Activated CD4-positive, alpha-beta T cell treated with anti-CD3 and anti-CD28 coated beads for 1 hour (primary cell): ENCODE data around the gene DVL2.
"Not testable (repeated sequence)": the region's sequence is repeated elsewhere in the genome, so short reads cannot be mapped to it uniquely, and the experiment has no call there.

Experiments used
- DNase-seq: peaks from one replicate; pipeline ENCODE4 v3.0.0-alpha.2; 2020

DVL2 gene

GRCh38 chr17:7254511-7254910 lies 20.2 kb upstream of the DVL2 start:
- DNase-seq, result no peak

GRCh38 chr17:7253082-7253481 lies 18.8 kb upstream of the DVL2 start:
- DNase-seq, result no peak

- peak; percentile 76 for DNase-seq
Observed at GRCh38 chr17:7252176-7253043, 18.1 kb upstream of the DVL2 start, which contains the start of gene ELP5. Gene ELP5, plus strand, starts transcription at chr17:7252215. Its CDS starts 336 bp downstream, at chr17:7252551.

- DNase-seq, result peak; percentile 100
Observed at GRCh38 chr17:7251661-7252175, 17.4 kb upstream of the DVL2 start, which contains the start of gene CTDNEP1. Gene CTDNEP1, minus strand, starts transcription at chr17:7251734. Its CDS starts 438 bp downstream, at chr17:7251296.

GRCh38 chr17:7250695-7251627 lies 16.6 kb upstream of the DVL2 start:
- DNase-seq, result no peak

GRCh38 chr17:7249830-7250229 lies 15.5 kb upstream of the DVL2 start:
- DNase-seq, result no peak

GRCh38 chr17:7249214-7249613 lies 14.9 kb upstream of the DVL2 start:
- DNase-seq, result no peak

- DNase-seq, result no peak
Observed at GRCh38 chr17:7248796-7249195, 14.5 kb upstream of the DVL2 start.

- no peak for DNase-seq
Observed at GRCh38 chr17:7246779-7247178, 12.5 kb upstream of the DVL2 start.

GRCh38 chr17:7243838-7244237 lies 9.5 kb upstream of the DVL2 start:
- DNase-seq, result not testable (repeated sequence)

GRCh38 chr17:7243453-7243729 lies 9.1 kb upstream of the DVL2 start:
- DNase-seq, result no peak

- DNase-seq, result peak; percentile 90
Observed at GRCh38 chr17:7242717-7243452, 8.6 kb upstream of the DVL2 start.

GRCh38 chr17:7241783-7242716 lies 7.7 kb upstream of the DVL2 start, which contains the start of gene GABARAP:
Gene GABARAP, minus strand, starts transcription at chr17:7242449. Its CDS starts 119 bp downstream, at chr17:7242330.
- peak; percentile 90 for DNase-seq

GRCh38 chr17:7241090-7241733 lies 6.9 kb upstream of the DVL2 start:
- DNase-seq, result no peak

GRCh38 chr17:7240375-7240774 lies 6.1 kb upstream of the DVL2 start:
- no peak for DNase-seq

- peak; percentile 96 for DNase-seq
Observed at GRCh38 chr17:7239091-7240027, 5.0 kb upstream of the DVL2 start, which contains the start of gene PHF23. Gene PHF23, minus strand, starts transcription at chr17:7239457. Its CDS starts 178 bp downstream, at chr17:7239279.

GRCh38 chr17:7238420-7239090 lies 4.2 kb upstream of the DVL2 start:
- no peak for DNase-seq

- DNase-seq, result peak; percentile 75
Observed at GRCh38 chr17:7237761-7238419, 3.6 kb upstream of the DVL2 start.
